Measurements from ENCODE around the gene COPS4.
A peak's percentile ranks its signal among the peaks of the same experiment; 100 is the strongest.

COPS4 gene

DNA sequence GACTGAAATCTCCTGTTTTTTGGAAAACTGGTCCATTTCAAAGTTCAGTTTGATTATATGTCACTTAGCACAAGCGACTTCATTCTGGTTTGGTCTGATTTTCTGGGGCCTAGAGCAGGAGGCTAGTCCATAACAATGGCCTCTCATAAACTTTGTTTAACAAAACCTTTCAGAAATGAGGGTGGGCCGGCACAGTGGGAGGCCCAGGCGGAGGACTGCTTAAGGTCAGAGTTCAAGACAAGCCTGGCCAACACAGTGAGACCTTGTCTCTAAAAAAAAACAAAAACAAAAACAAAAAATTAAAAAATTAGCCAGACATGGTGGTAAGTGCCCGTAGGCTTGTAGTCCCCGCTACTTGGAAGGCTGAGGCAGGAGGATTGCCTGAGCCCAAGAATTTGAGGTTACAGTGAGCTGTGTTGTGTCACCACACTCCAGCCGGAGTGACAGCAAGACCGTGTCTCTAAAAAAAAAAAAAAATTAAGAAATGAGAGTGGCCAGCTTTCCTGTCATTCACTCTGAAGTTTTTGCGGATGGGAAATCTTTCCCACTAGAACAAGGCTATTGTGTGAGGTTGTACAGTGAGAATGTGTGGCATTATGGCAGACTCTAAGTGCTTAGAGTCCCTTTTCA, 80.8 kb downstream of the COPS4 start:
- ChIA-PET CTCF (interaction anchor here (0.6 to 2.0 kb wide), 6 partner anchors 8 to 135 kb away, joined by 3 to 8 read pairs (median 3); no protein-coding TSS in a partner anchor), POLR2A (no interaction called here)
- Histone ChIP-seq H3K9me3 (ENCODE audit: control extremely low read depth in 1 of 5, control insufficient read depth in 4 of 5, insufficient read depth in 2 of 5, low read depth in 1 of 5, low read length in 4 of 5) (no peaks in the 10 kb centered on the region), H3K27ac (ENCODE audit: insufficient read depth in 1 of 2, low read depth in 1 of 2, low read length in 2 of 2, poor library complexity in 1 of 2, severe bottlenecking in 2 of 2) (peak overlapping the region; percentile 56 to 90), H3K27me3 (replicated peaks in 2 of 5; ENCODE audit: control insufficient read depth in 4 of 5, insufficient read depth in 5 of 5, low read length in 4 of 5) (no peaks in the 10 kb centered on the region), H3K36me3 (ENCODE audit: control insufficient read depth in 4 of 4, insufficient read depth in 4 of 4, low read length in 3 of 4) (peaks cover 0 to under 1% (median 0%) of the 10 kb centered on the region in 4 experiments), H3K4me1 (ENCODE audit: control extremely low read depth in 1 of 4, control insufficient read depth in 4 of 4, insufficient read depth in 4 of 4, low read length in 3 of 4) (peaks cover 13 to 46% (median 35%) of the 10 kb centered on the region in 4 experiments), H3K4me3 (ENCODE audit: control insufficient read depth in 1 of 7, extremely low read depth in 1 of 7, insufficient read depth in 4 of 7, low read depth in 2 of 7, low read length in 6 of 7) (peak overlapping the region in 1 of 7 experiments; percentile 84)
- WGBS (ENCODE audit: insufficient coverage): 86% methylated on average over 6 of the region's 8 CpGs
- peak in 1 of 3 donors; percentile 31 for DNase-seq

- peaks cover 11 to 36% (median 22%) of the 10 kb centered on the region in 4 experiments for H3K4me1 ChIP-seq (ENCODE audit: control extremely low read depth in 1 of 4, control insufficient read depth in 4 of 4, insufficient read depth in 4 of 4, low read length in 3 of 4)
- POLR2A ChIA-PET: no interaction called here
- CTCF ChIA-PET: interaction anchor here (0.9 to 1.4 kb wide), 3 partner anchors 9 to 45 kb away, joined by 3 to 6 read pairs (median 3); no protein-coding TSS in a partner anchor
- H3K27me3 ChIP-seq (replicated peaks in 2 of 5; ENCODE audit: control insufficient read depth in 4 of 5, insufficient read depth in 5 of 5, low read length in 4 of 5): no peaks in the 10 kb centered on the region
- no peaks in the 10 kb centered on the region for H3K36me3 ChIP-seq (ENCODE audit: control insufficient read depth in 4 of 4, insufficient read depth in 4 of 4, low read length in 3 of 4)
- no peak for DNase-seq
- peaks cover 0 to 7% (median 3%) of the 10 kb centered on the region in 5 experiments for H3K9me3 ChIP-seq (ENCODE audit: control extremely low read depth in 1 of 5, control insufficient read depth in 4 of 5, insufficient read depth in 2 of 5, low read depth in 1 of 5, low read length in 4 of 5)
- H3K4me3 ChIP-seq (ENCODE audit: control insufficient read depth in 1 of 7, extremely low read depth in 1 of 7, insufficient read depth in 4 of 7, low read depth in 2 of 7, low read length in 6 of 7): no peak overlapping the region
- no peak overlapping the region for H3K27ac ChIP-seq (ENCODE audit: insufficient read depth in 1 of 2, low read depth in 1 of 2, low read length in 2 of 2, poor library complexity in 1 of 2, severe bottlenecking in 2 of 2)
- 94% methylated on average over 2 of the region's 2 CpGs for WGBS (ENCODE audit: insufficient coverage)
Measured at GRCh38 chr4:83118869-83119268, 83.9 kb downstream of the COPS4 start.

- 100% methylated on average over 5 of the region's 5 CpGs for WGBS (ENCODE audit: insufficient coverage)
- no peaks in the 10 kb centered on the region for H3K36me3 ChIP-seq (ENCODE audit: control insufficient read depth in 4 of 4, insufficient read depth in 4 of 4, low read length in 3 of 4)
- H3K4me3 ChIP-seq (ENCODE audit: control insufficient read depth in 1 of 7, extremely low read depth in 1 of 7, insufficient read depth in 4 of 7, low read depth in 2 of 7, low read length in 6 of 7): no peak overlapping the region
- CTCF ChIA-PET: interaction anchor here (1.0 to 1.2 kb wide), 2 partner anchors 9 to 11 kb away, joined by 3 to 4 read pairs; no protein-coding TSS in a partner anchor
- H3K27ac ChIP-seq (ENCODE audit: insufficient read depth in 1 of 2, low read depth in 1 of 2, low read length in 2 of 2, poor library complexity in 1 of 2, severe bottlenecking in 2 of 2): no peak overlapping the region
- peaks cover 8 to 36% (median 14%) of the 10 kb centered on the region in 4 experiments for H3K4me1 ChIP-seq (ENCODE audit: control extremely low read depth in 1 of 4, control insufficient read depth in 4 of 4, insufficient read depth in 4 of 4, low read length in 3 of 4)
- DNase-seq: no peak
- H3K9me3 ChIP-seq (ENCODE audit: control extremely low read depth in 1 of 5, control insufficient read depth in 4 of 5, insufficient read depth in 2 of 5, low read depth in 1 of 5, low read length in 4 of 5): peaks cover 0 to 7% (median 3%) of the 10 kb centered on the region in 5 experiments
- H3K27me3 ChIP-seq (replicated peaks in 2 of 5; ENCODE audit: control insufficient read depth in 4 of 5, insufficient read depth in 5 of 5, low read length in 4 of 5): no peaks in the 10 kb centered on the region
- POLR2A ChIA-PET: interaction anchor here (0.6 kb wide), 1 partner anchor 318 kb away, joined by 5 read pairs; no protein-coding TSS in a partner anchor
Measured at GRCh38 chr4:83121246-83121645, 86.3 kb downstream of the COPS4 start.

DNA sequence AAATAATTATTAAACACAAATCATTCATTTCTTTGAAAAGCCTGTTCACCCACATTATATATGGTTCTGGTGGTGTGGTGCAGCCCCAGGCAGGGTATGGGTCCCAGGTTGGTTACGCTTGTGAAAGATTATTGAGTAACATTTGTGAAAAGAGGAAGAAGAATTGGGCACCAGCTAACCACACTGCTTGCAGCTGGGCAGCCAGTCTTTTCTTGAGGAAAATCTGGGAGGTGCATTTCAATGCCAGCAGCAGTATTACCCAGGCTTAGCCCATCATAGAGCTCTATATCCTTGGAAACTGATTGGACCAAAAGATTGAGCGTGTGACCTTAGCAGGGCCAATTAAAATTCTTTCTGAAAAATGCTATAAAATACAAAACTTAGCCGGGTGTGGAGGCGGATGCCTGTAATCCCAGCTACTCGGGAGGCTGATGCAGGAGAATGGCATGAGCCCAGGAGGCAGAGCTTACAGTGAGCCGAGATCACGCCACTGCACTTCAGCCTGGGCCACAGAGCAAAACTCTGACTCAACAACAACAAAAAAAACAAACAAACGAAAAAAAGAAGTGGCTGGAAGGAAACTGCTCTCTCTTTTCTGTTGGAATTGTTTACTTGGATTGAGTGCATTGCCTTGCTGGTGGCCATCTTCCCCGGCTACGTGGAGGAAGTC, 89.3 kb downstream of the COPS4 start:
- POLR2A ChIA-PET: no interaction called here
- Histone ChIP-seq H3K36me3 (ENCODE audit: control insufficient read depth in 4 of 4, insufficient read depth in 4 of 4, low read length in 3 of 4) (no peaks in the 10 kb centered on the region), H3K4me1 (ENCODE audit: control extremely low read depth in 1 of 4, control insufficient read depth in 4 of 4, insufficient read depth in 4 of 4, low read length in 3 of 4) (peaks cover 8 to 39% (median 15%) of the 10 kb centered on the region in 4 experiments), H3K4me3 (ENCODE audit: control insufficient read depth in 1 of 7, extremely low read depth in 1 of 7, insufficient read depth in 4 of 7, low read depth in 2 of 7, low read length in 6 of 7) (no peak overlapping the region), H3K9me3 (ENCODE audit: control extremely low read depth in 1 of 5, control insufficient read depth in 4 of 5, insufficient read depth in 2 of 5, low read depth in 1 of 5, low read length in 4 of 5) (peaks cover 0 to 10% (median 3%) of the 10 kb centered on the region in 5 experiments), H3K27me3 (replicated peaks in 2 of 5; ENCODE audit: control insufficient read depth in 4 of 5, insufficient read depth in 5 of 5, low read length in 4 of 5) (no peaks in the 10 kb centered on the region), H3K27ac (ENCODE audit: insufficient read depth in 1 of 2, low read depth in 1 of 2, low read length in 2 of 2, poor library complexity in 1 of 2, severe bottlenecking in 2 of 2) (no peak overlapping the region)
- peak; percentile 78 to 95 (median 94) for DNase-seq
- CTCF ChIA-PET: interaction anchor here (1.0 to 2.3 kb wide), 4 partner anchors 9 to 130 kb away, joined by 3 to 9 read pairs (median 4); no protein-coding TSS in a partner anchor
- WGBS (ENCODE audit: insufficient coverage): 42% methylated on average over 2 of the region's 10 CpGs

Measured in common myeloid progenitor, CD34-positive (primary cell).